Tibial nerve (tissue), 3 donors: Measurements from ENCODE around the gene ZWILCH.

Experiments used
- CTCF ChIP-seq, 5 experiments: fragments of 200-600 bp in 3 of 5; fragments of 450-650 bp in 2 of 5; sonication (generic) in 3 of 5; IDR thresholded peaks; one replicate each; pipeline ENCODE4 v1.5.1; 2016 to 2019; ENCODE audit warnings: antibody characterized with exemption in 5 of 5, mild to moderate bottlenecking in 3 of 5, moderate library complexity in 2 of 5
- POLR2A ChIP-seq, 2 donors: fragments of 450-650 bp; IDR thresholded peaks; one replicate each; pipeline ENCODE4 v1.6.1; 2017; ENCODE audit warnings: antibody characterized with exemption in 2 of 2, mild to moderate bottlenecking in 2 of 2, moderate library complexity in 2 of 2

- no peak for TF ChIP-seq POLR2A (IDR thresholded peaks at IDR 0.05)
- no peak for TF ChIP-seq CTCF (IDR thresholded peaks at IDR 0.05)
Observed at GRCh38 chr15:66483131-66483566, 22.0 kb upstream of the ZWILCH start.
